Measurements from ENCODE around the gene IL16.
"Not testable (repeated sequence)": the region's sequence is repeated elsewhere in the genome, so short reads cannot be mapped to it uniquely, and the experiment has no call there.

Gene IL16

GRCh38 chr15:81174792-81175327 is 21.8 kb upstream of the IL16 start:
- DNase-seq = no peak

- DNase-seq = no peak
Measured at GRCh38 chr15:81175496-81175895, 21.2 kb upstream of the IL16 start.

GRCh38 chr15:81176291-81176893 is 20.3 kb upstream of the IL16 start:
- DNase-seq = no peak

GRCh38 chr15:81178365-81178764 is 18.3 kb upstream of the IL16 start:
- no peak for DNase-seq

- DNase-seq = no peak
Measured at GRCh38 chr15:81181220-81181619, 15.5 kb upstream of the IL16 start.

GRCh38 chr15:81182031-81182755 is 14.5 kb upstream of the IL16 start:
- DNase-seq = no peak

GRCh38 chr15:81182756-81183438 is 13.8 kb upstream of the IL16 start:
- DNase-seq = no peak

- DNase-seq = no peak
Measured at GRCh38 chr15:81183439-81183775, 13.3 kb upstream of the IL16 start.

GRCh38 chr15:81184188-81184587 is 12.5 kb upstream of the IL16 start:
- no peak for DNase-seq

- DNase-seq = no peak
Measured at GRCh38 chr15:81185631-81186295, 10.9 kb upstream of the IL16 start.

GRCh38 chr15:81188354-81188753 is 8.3 kb upstream of the IL16 start:
- no peak for DNase-seq

- DNase-seq = no peak
Measured at GRCh38 chr15:81189583-81190283, 6.9 kb upstream of the IL16 start.

- no peak for DNase-seq
Measured at GRCh38 chr15:81190922-81191507, 5.7 kb upstream of the IL16 start.

GRCh38 chr15:81191701-81192100 is 5.0 kb upstream of the IL16 start:
- DNase-seq = no peak

GRCh38 chr15:81194723-81195122 is 2.0 kb upstream of the IL16 start:
- DNase-seq = no peak

- DNase-seq = no peak
Measured at GRCh38 chr15:81195339-81195864, 1.3 kb upstream of the IL16 start.

- no peak for DNase-seq
Measured at GRCh38 chr15:81197255-81197630, 564 bp downstream of the IL16 start.

GRCh38 chr15:81197688-81198281 is 1.1 kb downstream of the IL16 start:
- no peak for DNase-seq

- no peak for DNase-seq
Measured at GRCh38 chr15:81199031-81199779, 2.5 kb downstream of the IL16 start.

- DNase-seq = no peak
Measured at GRCh38 chr15:81206018-81206417, 9.3 kb downstream of the IL16 start.

GRCh38 chr15:81207987-81208386 is 11.3 kb downstream of the IL16 start:
- not testable (repeated sequence) for DNase-seq

Data from NCI-H1436 treated with DMSO at 0.1 percent for 48 hours (cell line).